ENCODE data around the gene MAN1A1. TPM values are rescaled to one million over a fixed set of nuclear protein-coding genes. Genes with fewer than 3 reads are reported as not detected.

The MAN1A1 gene
- total and polyA plus RNA-seq, 2 donors = 14.7 to 23.6 TPM

- peak in 5 of 9 donors; percentile 9 to 41 (median 14) for DNase-seq (ENCODE audit: low read depth in 6 of 9, low spot score in 9 of 9)
- Histone ChIP-seq H3K9me3 (ENCODE audit: control insufficient read depth in 2 of 2, insufficient read depth in 1 of 2, low read length in 1 of 2) (no peaks in the 10 kb centered on the region), H3K4me1 (ENCODE audit: control insufficient read depth in 2 of 2, insufficient read depth in 2 of 2, low read length in 2 of 2) (peaks cover 0 to 5% of the 10 kb centered on the region in 2 donors), H3K27me3 (ENCODE audit: control insufficient read depth in 2 of 2, insufficient read depth in 1 of 2, low read length in 1 of 2) (no peaks in the 10 kb centered on the region), H3K36me3 (ENCODE audit: control insufficient read depth in 2 of 2, insufficient read depth in 2 of 2, low read length in 1 of 2) (peaks cover 0 to 4% of the 10 kb centered on the region in 2 donors), H3K4me3 (ENCODE audit: low read length in 2 of 2) (no peak overlapping the region), H3K27ac (ENCODE audit: low read depth in 1 of 2, low read length in 1 of 2) (no peak overlapping the region)
- 53% methylated on average over 3 of the region's 3 CpGs for WGBS
These were observed 169.7 kb downstream of the MAN1A1 start for GRCh38 chr6:119179842-119180241.

DNA sequence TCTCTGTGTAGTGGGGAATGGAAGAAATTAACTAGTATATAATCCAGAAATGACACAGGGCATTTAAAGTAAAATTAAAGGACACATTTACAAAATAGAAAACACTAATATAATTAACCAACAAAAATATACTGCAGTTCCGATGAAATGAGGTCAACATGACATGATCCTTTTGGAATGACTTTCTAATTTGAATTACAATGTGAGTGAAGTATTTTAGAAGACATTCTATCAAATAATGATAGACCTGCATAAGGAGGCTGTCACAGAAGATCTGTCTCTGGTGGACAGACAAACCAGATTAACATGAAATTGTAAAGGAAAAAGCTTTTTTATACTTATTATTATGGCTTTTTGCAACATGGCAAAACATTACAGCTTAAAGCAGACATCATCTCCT is 170.5 kb downstream of the MAN1A1 start:
- Histone ChIP-seq H3K27me3 (ENCODE audit: control insufficient read depth in 2 of 2, insufficient read depth in 1 of 2, low read length in 1 of 2) (no peaks in the 10 kb centered on the region), H3K9me3 (ENCODE audit: control insufficient read depth in 2 of 2, insufficient read depth in 1 of 2, low read length in 1 of 2) (no peaks in the 10 kb centered on the region), H3K27ac (ENCODE audit: low read depth in 1 of 2, low read length in 1 of 2) (no peak overlapping the region), H3K36me3 (ENCODE audit: control insufficient read depth in 2 of 2, insufficient read depth in 2 of 2, low read length in 1 of 2) (peaks cover 0 to 4% of the 10 kb centered on the region in 2 donors), H3K4me1 (ENCODE audit: control insufficient read depth in 2 of 2, insufficient read depth in 2 of 2, low read length in 2 of 2) (peaks cover 0 to 5% of the 10 kb centered on the region in 2 donors), H3K4me3 (ENCODE audit: low read length in 2 of 2) (no peak overlapping the region)
- 95% methylated on average over 1 of the region's 1 CpG for WGBS
- DNase-seq (ENCODE audit: low read depth in 6 of 9, low spot score in 9 of 9) = no peak

- Histone ChIP-seq H3K4me1 (ENCODE audit: control insufficient read depth in 2 of 2, insufficient read depth in 2 of 2, low read length in 2 of 2) (peaks cover 0 to 5% of the 10 kb centered on the region in 2 donors), H3K36me3 (ENCODE audit: control insufficient read depth in 2 of 2, insufficient read depth in 2 of 2, low read length in 1 of 2) (no peaks in the 10 kb centered on the region), H3K9me3 (ENCODE audit: control insufficient read depth in 2 of 2, insufficient read depth in 1 of 2, low read length in 1 of 2) (no peaks in the 10 kb centered on the region), H3K4me3 (ENCODE audit: low read length in 2 of 2) (no peak overlapping the region), H3K27ac (ENCODE audit: low read depth in 1 of 2, low read length in 1 of 2) (no peak overlapping the region), H3K27me3 (ENCODE audit: control insufficient read depth in 2 of 2, insufficient read depth in 1 of 2, low read length in 1 of 2) (no peaks in the 10 kb centered on the region)
- WGBS = 97% methylated on average over 3 of the region's 3 CpGs
- DNase-seq (ENCODE audit: low read depth in 6 of 9, low spot score in 9 of 9) = no peak
These were observed 173.1 kb downstream of the MAN1A1 start for GRCh38 chr6:119176445-119176844.

- WGBS = 97% methylated on average over 8 of the region's 8 CpGs
- no peak for DNase-seq (ENCODE audit: low read depth in 6 of 9, low spot score in 9 of 9)
- H3K27ac ChIP-seq (ENCODE audit: low read depth in 1 of 2, low read length in 1 of 2) = no peak overlapping the region
- no peaks in the 10 kb centered on the region for H3K9me3 ChIP-seq (ENCODE audit: control insufficient read depth in 2 of 2, insufficient read depth in 1 of 2, low read length in 1 of 2)
- no peak overlapping the region for H3K4me3 ChIP-seq (ENCODE audit: low read length in 2 of 2)
- H3K4me1 ChIP-seq (ENCODE audit: control insufficient read depth in 2 of 2, insufficient read depth in 2 of 2, low read length in 2 of 2) = peaks cover 0 to 4% of the 10 kb centered on the region in 2 donors
- no peaks in the 10 kb centered on the region for H3K27me3 ChIP-seq (ENCODE audit: control insufficient read depth in 2 of 2, insufficient read depth in 1 of 2, low read length in 1 of 2)
- no peaks in the 10 kb centered on the region for H3K36me3 ChIP-seq (ENCODE audit: control insufficient read depth in 2 of 2, insufficient read depth in 2 of 2, low read length in 1 of 2)
These were observed 174.4 kb downstream of the MAN1A1 start for GRCh38 chr6:119174879-119175817.

- H3K9me3 ChIP-seq (ENCODE audit: control insufficient read depth in 2 of 2, insufficient read depth in 1 of 2, low read length in 1 of 2) = no peaks in the 10 kb centered on the region
- WGBS = 97% methylated on average over 3 of the region's 3 CpGs
- H3K27me3 ChIP-seq (ENCODE audit: control insufficient read depth in 2 of 2, insufficient read depth in 1 of 2, low read length in 1 of 2) = no peaks in the 10 kb centered on the region
- no peak overlapping the region for H3K4me3 ChIP-seq (ENCODE audit: low read length in 2 of 2)
- DNase-seq (ENCODE audit: low read depth in 6 of 9, low spot score in 9 of 9) = no peak
- no peaks in the 10 kb centered on the region for H3K36me3 ChIP-seq (ENCODE audit: control insufficient read depth in 2 of 2, insufficient read depth in 2 of 2, low read length in 1 of 2)
- no peak overlapping the region for H3K27ac ChIP-seq (ENCODE audit: low read depth in 1 of 2, low read length in 1 of 2)
- H3K4me1 ChIP-seq (ENCODE audit: control insufficient read depth in 2 of 2, insufficient read depth in 2 of 2, low read length in 2 of 2) = no peaks in the 10 kb centered on the region
These were observed 175.5 kb downstream of the MAN1A1 start for GRCh38 chr6:119174085-119174445.

DNA sequence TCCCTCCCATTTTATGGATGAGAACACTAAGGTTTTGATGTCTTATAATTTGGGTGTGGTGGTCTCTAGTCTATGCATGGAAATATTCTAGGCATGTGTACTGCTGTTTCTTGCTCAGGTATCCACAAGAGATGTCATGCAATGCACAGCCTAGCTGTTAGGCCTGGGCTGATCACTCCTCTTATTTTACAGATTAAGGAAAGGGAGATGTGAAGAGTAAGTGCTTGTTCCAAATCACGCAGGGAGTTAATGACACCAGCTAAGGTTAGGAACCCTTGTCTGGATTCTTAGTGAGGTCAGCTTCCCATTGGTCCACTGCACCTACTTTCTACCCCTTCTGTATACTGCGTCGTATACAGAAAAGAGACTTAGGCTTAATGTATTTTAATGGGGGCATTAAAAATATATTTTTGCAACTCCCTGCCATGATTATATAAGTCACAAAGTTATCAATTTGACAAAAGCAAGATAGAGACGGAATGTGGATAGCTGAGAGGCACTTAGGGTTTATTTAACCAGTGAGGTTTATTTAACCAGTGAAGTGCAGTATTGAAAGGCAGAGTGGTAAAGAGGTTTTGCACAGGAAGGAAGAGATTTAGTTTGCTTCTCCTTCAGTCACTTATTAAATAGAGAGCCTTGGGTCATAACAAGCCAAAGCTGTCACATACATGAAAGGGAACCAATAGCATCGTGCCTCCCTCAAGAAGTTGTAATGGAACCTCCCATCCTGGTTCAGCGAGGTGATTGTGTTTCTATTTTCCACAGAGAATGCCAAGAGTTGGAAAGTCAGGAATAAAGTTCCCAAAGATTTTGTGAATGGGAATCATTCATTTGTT is 176.1 kb downstream of the MAN1A1 start:
- Histone ChIP-seq H3K36me3 (ENCODE audit: control insufficient read depth in 2 of 2, insufficient read depth in 2 of 2, low read length in 1 of 2) (no peaks in the 10 kb centered on the region), H3K4me3 (ENCODE audit: low read length in 2 of 2) (no peak overlapping the region), H3K4me1 (ENCODE audit: control insufficient read depth in 2 of 2, insufficient read depth in 2 of 2, low read length in 2 of 2) (no peaks in the 10 kb centered on the region), H3K27ac (ENCODE audit: low read depth in 1 of 2, low read length in 1 of 2) (no peak overlapping the region), H3K27me3 (ENCODE audit: control insufficient read depth in 2 of 2, insufficient read depth in 1 of 2, low read length in 1 of 2) (no peaks in the 10 kb centered on the region), H3K9me3 (ENCODE audit: control insufficient read depth in 2 of 2, insufficient read depth in 1 of 2, low read length in 1 of 2) (no peaks in the 10 kb centered on the region)
- 96% methylated on average over 6 of the region's 6 CpGs for WGBS
- DNase-seq (ENCODE audit: low read depth in 6 of 9, low spot score in 9 of 9) = no peak

DNA sequence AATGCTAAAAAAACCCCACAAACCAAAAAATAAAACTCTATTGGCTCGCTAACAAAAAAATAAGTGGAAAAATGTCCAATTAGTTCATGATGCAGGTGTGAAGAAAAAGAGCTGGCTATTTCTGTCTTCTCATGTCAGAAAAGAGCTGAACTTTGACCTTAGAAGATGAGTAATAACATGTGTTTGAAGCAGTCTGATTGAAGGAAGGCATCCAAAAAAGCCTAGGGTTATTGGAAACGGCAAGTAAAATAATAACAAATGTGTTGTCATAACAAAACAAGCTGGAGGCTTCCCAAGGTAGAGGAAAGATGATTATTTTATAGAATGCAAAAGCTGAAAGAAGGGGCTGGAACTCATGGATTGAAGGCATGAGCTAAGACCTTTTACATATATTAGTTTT is 176.7 kb downstream of the MAN1A1 start:
- Histone ChIP-seq H3K4me3 (ENCODE audit: low read length in 2 of 2) (no peak overlapping the region), H3K9me3 (ENCODE audit: control insufficient read depth in 2 of 2, insufficient read depth in 1 of 2, low read length in 1 of 2) (no peaks in the 10 kb centered on the region), H3K36me3 (ENCODE audit: control insufficient read depth in 2 of 2, insufficient read depth in 2 of 2, low read length in 1 of 2) (no peaks in the 10 kb centered on the region), H3K4me1 (ENCODE audit: control insufficient read depth in 2 of 2, insufficient read depth in 2 of 2, low read length in 2 of 2) (no peaks in the 10 kb centered on the region), H3K27me3 (ENCODE audit: control insufficient read depth in 2 of 2, insufficient read depth in 1 of 2, low read length in 1 of 2) (no peaks in the 10 kb centered on the region), H3K27ac (ENCODE audit: low read depth in 1 of 2, low read length in 1 of 2) (no peak overlapping the region)
- no peak for DNase-seq (ENCODE audit: low read depth in 6 of 9, low spot score in 9 of 9)
- WGBS = 94% methylated on average over 2 of the region's 2 CpGs

- H3K4me3 ChIP-seq (ENCODE audit: low read length in 2 of 2) = no peak overlapping the region
- H3K27ac ChIP-seq (ENCODE audit: low read depth in 1 of 2, low read length in 1 of 2) = no peak overlapping the region
- DNase-seq (ENCODE audit: low read depth in 6 of 9, low spot score in 9 of 9) = no peak
These were observed 177.5 kb downstream of the MAN1A1 start for GRCh38 chr6:119171864-119172588.

More at GRCh38 chr6:119171864-119172588, 177.5 kb downstream of the MAN1A1 start:
- Histone ChIP-seq H3K27me3 (ENCODE audit: control insufficient read depth in 2 of 2, insufficient read depth in 1 of 2, low read length in 1 of 2) (no peaks in the 10 kb centered on the region), H3K9me3 (ENCODE audit: control insufficient read depth in 2 of 2, insufficient read depth in 1 of 2, low read length in 1 of 2) (no peaks in the 10 kb centered on the region), H3K36me3 (ENCODE audit: control insufficient read depth in 2 of 2, insufficient read depth in 2 of 2, low read length in 1 of 2) (no peaks in the 10 kb centered on the region), H3K4me1 (ENCODE audit: control insufficient read depth in 2 of 2, insufficient read depth in 2 of 2, low read length in 2 of 2) (no peaks in the 10 kb centered on the region)

All from thymus (tissue), 11 donors.